HG03571 (cell line): ENCODE data around the gene GRID1.
A peak's percentile ranks its signal among the peaks of the same experiment; 100 is the strongest.

Experiments used
- ATAC-seq: cut with Tn5 transposase; IDR thresholded peaks from one replicate; pipeline ENCODE4 v1.9.1; 2021; ENCODE audit not compliant: unreplicated experiment

Gene GRID1

DNA sequence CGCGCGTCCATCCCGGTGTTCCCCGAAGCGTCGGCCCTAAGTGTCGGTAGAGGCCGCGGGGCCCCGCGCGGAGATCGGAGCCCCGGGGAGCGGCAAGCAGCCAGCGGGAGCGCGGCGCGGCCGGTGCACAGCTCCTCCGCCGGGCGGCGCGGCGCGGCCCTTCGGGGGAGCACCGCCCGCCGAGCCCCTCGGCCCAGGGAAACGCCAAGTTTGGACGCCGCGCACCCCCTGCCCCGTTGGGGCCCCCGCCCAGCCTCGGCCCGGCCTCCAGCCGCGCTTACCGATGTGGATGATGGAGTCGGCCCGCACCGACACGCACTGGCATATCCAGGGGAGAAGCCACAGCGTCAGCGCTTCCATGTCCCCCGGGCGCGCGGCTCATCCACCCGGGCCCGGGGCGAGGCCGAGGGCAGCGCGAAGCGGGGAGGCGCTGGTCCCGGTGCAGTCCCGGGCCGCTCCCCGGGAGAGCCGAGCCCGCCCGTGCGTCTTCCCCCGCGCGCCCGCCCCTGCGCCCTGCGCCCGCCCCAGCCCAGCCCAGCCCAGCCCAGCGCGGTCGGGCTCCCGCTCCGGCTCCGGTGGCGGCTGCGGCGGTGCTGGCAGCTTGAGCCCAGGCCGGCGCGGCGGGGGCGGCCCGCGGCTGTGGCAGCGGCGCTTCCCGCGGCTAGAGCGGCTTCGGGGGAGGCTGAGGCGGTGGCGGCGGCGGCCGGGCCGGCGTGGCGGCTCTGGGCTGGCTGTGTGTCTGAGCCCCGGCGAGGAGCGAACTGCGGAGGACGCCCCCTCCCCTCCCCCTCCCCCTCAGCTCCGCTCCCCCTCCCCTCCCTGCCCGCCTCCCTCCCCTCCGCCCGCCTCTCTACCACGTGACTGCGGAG lies at the start of gene GRID1:
Gene GRID1 (minus strand): TSS at position 763 of the 869 bp plus-strand sequence.
- no peak for ATAC-seq

DNA sequence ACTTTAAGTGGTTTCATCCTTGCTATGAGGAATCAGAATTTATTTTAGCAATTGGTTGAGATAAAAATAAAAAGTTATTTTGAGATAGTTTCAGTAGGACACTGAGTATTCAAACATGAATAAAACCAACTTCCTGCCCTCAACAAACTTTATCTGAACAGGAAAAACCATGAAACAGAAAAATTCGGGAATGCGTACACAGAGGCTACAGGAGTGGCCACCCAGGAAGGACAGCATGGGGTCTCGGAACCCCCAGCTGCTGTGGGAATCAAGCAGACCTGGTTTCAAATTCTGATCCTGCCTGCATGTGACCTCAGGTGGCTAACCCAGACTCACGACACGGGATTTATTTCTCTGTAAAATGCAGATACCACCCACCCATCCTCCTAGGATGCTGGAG lies 49.0 kb upstream of the GRID1 start:
- no peak for ATAC-seq

DNA sequence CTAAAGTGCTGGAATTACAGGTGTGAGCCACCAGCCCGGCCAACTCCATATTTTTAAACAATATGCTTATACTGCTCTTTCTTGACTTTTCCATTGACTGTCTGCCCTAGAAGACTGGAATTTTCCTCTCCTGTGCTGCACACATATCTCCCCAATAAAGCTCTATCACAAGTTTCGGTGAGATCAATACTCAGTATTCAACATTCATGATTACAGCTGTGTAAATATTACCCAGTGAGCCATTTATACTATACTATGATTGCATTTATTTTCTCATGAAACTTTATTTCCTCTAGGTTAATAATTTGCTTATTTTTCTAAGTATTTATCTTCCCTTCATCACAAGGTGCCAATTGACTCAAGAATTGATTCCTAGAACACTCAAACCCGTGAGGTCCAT lies 48.5 kb upstream of the GRID1 start:
- no peak for ATAC-seq

DNA sequence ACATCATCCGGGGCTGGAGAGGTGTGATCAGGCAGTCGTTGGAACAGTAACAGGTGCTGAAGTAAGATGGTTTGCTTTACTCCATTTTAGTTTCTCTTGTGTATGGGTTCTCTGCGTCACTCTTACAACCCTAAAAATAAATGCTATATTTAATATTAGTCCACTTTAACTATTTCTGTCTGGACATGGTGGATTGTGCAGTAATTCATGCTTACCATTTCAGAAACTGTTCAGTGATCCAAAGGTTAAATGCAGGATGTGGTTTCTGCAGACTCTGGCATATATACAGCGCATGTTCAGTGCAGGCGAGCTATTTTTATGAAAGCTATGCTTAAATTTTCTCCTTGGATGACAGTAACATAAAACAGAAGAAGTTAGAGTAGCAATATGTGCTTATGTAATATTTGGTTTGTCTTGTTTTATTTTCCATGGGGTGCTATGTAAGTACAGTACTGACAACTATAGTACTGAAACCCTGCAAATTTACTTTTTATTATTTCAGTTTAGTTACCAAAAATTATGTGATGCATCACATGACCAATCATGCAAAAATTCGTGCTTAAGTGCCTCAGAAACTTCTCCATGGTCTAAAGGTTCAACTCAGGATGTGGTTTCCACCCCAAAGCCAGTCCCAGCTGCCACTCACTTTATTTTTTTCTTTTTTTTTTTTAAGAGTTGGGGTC lies 46.6 kb upstream of the GRID1 start:
- ATAC-seq: peak; percentile 73

DNA sequence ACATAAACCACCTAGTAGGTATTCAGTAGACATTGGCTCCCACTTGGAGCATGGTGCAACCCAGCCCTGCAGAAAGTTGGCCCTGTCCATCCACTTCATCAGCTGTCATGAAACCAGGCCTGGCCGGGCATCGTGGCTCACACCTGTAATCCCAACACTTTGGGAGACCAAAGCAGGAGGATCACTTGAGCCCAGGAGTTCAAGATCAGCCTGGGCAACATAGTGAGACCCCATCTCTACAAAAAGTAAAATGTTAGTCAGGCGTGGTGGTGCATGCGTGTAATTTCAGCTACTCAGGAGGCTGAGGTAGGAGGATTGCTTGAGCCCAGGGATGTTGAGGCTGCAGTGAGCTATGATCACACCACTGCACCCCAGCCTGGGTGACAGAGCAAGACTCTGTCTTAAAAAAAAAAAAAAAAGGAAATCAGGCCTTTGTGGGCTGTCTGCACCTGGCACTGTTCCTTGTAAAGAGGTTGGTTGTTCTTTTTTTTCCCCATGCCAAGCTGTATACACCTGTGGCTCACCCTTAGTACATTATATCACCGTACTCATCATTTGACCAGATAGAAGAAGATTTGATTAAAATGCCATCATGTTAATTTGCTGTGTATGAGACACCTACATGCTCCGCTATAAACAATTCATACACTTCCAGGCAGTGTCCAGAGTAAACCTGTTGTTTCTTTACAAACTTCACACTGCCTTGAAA lies 45.4 kb upstream of the GRID1 start:
- ATAC-seq: no peak

DNA sequence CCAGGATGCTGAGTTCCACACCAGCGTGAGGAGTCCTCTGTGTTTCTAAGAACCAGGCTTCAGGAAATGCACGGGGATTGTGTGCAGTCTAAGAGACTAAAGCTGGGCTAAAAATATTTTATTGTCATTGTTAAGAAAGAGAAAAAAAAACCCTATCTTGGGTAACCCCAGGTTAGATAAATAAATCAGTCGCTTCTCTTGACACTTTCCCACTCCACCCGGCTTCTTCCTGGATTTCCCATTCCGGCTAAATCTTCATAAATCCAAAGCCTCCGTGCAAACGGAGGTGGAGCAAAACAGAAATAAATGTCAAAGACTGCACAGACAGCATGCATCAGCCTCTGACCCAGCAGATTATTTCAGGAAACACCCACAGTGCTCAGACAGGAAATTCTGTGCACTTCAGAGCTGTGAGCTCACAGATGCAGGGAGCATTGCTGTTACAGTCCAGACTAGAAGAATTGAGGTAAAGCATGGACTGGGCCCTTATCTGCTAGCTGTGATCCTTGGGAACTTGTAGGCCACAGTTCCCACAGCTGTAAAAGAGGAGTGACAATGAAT lies 44.8 kb upstream of the GRID1 start:
- peak; percentile 37 for ATAC-seq

DNA sequence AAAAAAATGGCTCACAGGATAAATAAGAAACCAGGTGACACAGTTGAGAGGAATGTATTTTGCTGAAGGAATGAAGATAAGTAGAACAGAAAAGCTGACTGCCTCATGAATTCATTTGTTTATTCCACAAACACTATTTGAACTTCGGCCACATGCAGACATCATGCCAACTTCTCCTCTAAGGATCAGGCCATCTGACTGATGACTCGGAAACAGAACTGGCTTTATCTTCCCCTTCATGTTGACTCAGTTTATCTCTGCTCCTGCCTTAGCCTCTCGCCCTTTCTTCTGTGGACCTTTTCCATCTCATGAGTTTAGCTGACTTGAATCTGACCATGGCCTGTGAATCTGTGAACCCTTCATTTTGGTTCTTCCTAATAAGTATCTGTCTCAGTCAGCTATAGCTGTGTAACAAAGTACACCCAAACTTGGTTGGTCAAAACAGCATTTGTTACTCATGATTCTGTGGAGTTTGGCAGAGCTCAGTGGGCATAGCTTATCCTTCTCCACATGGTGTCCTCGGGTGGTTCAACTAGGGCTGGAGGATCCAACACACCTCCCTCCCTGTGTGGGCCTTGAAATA lies 44.0 kb upstream of the GRID1 start:
- ATAC-seq: no peak

DNA sequence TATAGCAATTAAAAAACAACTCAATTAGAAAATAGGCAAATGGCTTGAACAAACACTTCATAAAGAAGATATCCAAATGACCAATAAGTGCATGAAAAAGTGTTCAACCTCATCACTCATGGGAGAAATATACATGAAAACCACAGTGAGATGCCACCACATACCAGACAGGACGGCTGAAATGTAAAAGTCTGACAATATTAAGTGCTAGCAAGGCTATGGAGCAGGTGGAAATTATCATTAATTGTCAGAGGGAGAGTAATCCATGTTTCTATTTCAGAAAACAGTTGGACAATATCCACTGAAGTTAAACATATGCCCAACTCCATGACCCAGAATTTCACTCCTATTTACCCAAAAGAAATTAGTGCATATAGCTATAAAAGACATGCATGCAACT lies 42.6 kb upstream of the GRID1 start:
- ATAC-seq: no peak

DNA sequence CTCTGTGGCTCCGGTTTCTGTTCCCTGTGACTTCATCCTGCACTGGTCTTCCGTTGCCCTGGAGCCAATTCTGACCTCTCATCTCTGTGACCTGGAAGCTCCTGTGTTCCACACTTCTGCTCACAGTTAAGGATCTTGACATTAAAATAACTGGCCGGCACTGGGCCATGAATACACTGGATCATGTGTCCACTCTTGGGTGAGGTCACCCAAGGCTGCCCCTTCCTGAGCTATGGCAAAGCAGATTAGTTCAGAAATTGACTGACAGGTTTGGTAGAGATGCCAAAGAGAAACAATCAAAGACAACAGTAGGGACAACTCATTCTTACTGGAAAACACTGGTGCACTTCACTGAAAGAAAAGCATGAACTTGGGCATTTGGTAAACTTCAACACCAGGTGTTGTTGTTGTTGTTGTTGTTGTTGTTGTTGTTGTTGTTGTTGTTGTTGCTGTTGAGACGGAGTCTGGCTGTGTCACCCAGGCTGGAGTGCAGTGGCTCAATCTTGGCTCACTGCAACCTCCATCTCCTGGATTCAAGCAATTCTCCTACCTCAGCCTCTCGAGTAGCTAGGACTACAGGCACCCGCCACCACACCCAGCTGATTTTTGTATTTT lies 36.7 kb upstream of the GRID1 start:
- ATAC-seq: no peak

DNA sequence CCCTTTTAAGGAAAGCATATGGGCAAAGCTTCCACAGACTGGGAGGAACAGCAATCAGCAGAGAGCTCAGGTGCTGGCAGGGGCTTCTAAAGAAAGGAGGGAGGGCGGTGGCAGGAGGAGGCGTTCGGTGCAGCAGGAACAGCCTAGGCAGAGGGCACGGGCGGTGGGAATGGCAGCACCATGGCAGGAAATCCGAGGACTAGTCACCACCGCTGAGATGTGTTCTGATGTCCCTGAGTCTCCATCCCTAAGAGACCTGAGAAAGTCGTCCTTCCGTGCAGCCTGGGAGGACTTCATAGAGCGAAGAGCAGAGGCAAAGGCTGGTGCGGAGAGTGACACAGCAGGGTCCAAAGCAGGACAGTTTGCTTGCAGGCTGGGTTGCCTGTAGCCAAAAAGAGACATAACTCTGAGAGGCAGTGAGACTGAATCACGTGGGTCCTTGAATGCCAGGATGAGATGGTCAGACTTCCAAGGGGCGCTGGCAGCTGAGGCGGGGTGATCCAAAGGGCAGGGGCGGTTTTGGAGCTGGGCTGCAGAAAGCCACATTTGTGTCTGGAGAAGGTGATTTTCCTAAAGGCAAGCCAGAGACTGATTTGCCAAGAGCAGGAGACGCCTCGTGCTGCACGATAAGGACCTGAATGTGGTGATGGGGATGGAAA lies 35.8 kb upstream of the GRID1 start:
- no peak for ATAC-seq

DNA sequence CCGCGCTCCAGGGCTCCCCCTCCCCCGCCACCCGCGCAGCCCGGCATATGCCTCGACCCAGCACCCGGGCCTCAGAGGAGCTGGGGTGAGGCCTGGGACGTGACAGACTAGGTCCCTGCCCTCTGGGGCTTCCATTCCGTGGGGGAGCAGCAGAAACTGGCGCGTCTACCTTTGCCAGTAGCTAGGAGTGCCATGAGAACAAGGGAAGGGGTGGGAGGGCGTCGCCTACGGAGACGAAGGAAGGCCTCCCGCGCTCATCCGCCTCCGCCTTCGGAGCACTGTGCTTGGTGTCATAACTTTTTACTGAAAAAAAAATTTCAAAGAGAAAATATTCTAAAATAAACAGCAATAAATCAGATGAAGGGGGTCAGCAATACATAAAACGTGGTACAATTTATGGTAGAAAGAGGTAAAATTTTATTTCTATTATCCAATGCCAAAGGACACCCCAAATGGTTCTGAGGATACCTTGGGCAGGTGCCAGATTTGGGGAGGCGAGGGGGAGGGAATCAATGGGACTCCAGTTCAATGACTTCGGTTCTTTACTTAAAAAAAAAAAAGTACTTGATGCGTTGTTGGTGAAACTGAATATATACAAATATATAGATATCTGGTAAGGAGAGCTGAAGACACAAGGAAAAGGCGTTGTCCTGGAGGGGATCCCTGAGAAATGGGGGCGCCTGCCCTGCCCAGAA lies 35.1 kb upstream of the GRID1 start:
- no peak for ATAC-seq

DNA sequence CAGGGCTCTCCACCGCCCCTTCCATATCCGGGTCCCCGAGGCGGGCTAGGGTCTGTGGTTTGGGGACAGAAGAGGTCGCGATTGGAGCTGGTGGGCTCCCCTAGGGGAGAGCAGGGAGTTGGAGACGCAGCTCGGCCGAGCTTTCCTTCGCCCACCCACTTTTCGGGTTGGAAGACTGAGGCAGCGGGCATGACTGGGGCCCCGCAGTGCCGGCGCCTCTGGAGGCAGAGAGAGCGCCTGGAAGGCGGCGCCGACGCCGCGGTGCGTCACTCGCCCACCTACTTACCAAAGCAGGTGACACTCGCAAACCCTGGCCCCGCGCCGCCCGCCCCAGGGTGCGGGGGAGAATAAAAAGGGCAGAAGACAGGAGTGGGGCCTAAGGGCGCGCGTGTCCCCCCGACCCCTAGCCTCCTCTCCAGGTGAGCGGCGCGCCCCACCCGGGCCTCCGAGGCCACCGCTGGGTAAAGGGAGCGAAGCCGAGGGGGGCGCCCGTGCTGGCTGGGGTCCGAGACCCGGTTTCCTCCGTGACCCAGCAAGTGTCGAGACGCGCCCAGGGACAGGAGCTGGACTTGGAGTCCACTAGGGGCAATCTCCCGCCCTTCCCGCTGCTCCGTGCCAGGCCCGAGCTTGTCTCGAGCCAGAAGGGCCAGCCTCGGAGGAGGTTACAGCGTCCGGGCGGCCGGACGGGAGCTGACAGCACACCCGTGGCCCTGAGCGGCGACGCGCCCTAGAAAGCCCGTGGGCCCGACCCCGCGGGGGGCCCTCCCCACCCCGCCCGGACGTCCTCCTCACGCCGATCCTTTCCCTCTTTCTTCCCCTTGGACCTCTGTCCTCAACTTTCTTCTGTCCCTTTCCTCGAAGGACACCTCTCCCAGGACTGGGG lies 34.4 kb upstream of the GRID1 start:
- peak; percentile 15 for ATAC-seq

DNA sequence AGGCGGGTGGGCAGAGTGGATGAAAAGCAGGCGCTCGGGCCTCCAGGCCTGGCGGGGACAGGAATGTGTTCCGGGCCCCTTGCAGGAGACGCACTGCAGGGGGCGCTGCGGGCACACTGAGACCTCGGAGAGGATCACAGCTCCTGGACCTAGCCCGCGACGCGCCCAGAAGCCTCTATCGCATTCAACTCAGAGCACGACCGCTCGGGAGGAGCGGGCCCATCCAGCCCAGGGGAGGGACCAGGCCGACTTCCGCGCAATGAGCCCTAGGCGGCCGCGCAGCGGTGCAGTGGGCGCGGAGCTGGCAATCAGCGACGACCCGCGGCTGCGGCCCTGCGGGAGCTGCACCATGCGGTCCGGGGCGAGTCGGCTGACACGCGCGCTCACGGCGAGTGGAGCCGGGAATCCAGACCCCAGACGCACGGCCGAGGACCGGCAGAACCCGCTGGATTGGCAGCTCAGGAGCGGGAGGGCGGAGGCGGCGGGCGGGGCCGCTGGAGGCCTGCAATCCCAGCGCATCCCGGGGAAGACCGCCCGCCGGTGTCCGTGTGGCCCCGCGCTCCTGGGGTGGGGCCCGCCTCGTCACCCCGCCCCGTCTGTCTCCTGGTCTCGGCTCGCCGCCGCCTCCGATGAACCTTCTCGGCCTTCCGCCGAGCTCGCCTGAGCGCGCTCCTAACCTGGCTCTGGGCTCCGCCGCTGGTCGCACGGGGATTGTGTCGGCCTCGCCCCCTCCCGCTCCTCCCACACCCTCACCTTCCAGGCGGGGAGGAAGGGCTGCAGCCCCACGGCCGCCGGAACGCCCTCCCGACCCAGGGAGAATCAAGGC lies 33.5 kb upstream of the GRID1 start:
- peak; percentile 88 for ATAC-seq

DNA sequence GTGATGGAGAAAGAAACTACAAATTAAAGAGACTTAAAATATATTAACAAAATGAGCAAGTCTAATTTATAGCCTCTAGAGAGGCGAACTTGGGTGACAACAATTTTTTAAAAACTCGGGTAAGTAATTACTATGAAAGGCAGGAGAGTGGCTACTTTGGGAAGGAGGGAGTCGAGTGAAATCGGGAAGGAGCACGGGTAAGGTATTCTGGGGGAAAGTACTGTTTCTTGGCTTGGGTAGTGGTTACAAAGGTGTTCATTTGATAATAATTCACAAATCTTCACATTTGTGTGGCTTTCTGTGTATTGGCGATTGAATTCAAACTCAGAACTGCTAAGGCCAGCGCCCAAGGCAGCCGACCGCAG lies 32.9 kb upstream of the GRID1 start:
- no peak for ATAC-seq

DNA sequence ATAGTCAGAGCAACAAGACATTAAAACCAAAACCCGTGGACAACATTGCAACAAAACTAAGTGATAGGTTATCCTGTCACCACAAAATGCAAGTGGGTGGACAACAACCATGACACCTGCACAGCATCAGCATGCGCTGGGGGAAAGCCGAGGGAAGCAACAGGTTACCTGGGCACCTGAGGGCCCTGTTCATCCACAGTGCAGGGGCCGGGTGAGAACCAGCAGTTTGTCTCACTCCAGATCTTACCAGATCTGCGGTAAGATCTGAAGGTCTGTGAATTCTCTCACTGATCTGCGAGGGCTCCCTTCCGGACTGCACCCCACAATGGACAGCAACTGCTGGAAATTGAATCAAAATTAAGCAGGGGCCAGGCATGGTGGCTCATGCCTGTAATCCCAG lies 30.5 kb upstream of the GRID1 start:
- ATAC-seq: no peak

DNA sequence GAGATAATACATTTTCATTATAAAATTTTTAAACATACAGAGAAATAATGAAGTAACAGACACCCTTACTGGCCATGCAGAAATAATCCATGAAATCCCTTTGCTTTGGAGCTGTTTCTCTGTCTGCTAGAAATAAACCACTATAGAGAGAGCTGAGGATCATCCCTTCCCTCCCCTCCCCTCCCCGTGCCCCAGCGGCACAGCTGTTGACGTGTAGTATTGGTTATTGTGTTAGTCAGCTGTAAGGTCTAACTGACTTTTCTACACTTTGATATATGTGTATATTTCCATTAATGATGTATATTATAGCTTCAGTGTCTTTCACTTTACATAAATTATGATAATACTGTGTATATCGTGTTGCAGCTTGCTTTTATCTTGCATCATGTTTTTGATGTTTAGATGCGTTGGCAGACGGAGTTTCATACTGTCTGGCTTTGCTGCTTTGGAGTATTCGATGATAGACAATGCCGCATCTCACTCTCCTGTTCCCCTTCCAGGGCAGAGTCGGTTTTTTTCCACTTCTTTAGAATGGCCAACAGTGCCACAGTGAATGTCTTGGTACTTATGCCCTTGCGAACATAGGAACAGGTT lies 27.4 kb upstream of the GRID1 start:
- no peak for ATAC-seq

DNA sequence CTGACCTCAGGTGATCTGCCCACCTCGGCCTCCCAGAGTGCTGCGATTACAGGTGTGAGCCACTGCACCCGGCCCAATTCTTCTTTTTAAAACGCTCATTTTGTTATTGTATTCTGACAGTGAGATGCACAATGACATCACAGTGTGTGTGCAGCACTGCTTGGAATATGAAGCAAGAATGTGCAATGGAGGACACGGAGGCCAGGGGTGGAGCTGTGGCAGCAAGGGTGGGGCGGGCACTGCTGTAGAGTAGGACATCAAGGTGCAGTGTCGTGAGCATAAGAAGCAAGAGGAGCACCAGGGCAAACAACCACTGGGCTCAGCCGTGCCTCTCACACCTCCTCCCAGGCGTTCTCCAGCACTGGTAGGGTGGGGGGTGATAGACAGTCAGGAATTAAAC lies 26.8 kb upstream of the GRID1 start:
- no peak for ATAC-seq

DNA sequence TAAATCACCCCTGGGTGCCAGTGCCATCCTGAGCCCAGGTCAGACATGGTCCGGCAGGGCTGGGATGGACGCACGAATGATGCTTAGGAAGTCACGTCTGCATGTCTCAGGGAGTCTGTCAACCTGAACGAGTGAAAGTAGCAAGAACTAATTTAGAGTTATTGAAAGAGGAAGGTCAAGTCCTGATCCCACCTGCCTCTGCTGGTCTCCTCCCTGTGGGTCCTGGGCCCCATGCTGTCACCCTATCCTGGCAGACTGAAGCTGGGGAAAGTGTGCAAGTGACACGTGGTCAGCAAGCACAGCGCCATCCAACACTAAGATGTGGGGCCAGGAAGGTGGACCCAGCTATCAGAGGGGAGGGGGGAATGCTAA lies 26.1 kb upstream of the GRID1 start:
- peak; percentile 56 for ATAC-seq
